ENCODE data around the gene CEBPB.
"Not testable (repeated sequence)": the region's sequence is repeated elsewhere in the genome, so short reads cannot be mapped to it uniquely, and the experiment has no call there.

The CEBPB gene

DNA sequence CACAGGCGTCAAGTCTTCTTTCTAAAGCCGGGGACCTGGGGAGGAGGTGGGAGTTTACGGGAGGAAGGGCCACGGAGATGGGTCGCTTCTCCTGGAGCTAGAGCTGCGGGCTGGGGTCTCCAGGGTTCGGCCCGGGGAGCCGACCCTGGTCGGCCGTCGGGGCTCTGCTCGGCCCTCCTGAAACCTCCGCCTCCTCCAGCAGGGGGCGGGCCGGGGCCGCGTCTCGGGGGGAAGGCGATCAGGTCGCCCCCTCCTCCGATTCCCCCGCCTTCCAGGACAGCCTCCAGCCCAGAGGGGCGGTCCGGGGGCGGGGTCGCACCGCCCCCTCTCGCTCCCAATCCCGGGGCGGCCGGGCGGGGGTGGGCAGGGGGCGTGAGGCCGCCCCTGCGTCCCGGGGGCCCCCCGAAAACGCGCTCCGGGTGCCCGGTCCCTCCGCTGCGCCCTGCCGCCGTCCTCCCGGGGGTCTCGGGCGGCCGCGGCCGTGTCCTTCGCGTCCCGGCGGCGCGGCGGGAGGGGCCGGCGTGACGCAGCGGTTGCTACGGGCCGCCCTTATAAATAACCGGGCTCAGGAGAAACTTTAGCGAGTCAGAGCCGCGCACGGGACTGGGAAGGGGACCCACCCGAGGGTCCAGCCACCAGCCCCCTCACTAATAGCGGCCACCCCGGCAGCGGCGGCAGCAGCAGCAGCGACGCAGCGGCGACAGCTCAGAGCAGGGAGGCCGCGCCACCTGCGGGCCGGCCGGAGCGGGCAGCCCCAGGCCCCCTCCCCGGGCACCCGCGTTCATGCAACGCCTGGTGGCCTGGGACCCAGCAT lies at the start of gene CEBPB:
Gene CEBPB, plus strand, starts transcription at position 580 of the 814 bp plus-strand sequence. Its CDS starts 204 bp downstream, at position 784.
- peak; percentile 78 to 85 for DNase-seq (ENCODE audit: low read depth in 2 of 2)

DNA sequence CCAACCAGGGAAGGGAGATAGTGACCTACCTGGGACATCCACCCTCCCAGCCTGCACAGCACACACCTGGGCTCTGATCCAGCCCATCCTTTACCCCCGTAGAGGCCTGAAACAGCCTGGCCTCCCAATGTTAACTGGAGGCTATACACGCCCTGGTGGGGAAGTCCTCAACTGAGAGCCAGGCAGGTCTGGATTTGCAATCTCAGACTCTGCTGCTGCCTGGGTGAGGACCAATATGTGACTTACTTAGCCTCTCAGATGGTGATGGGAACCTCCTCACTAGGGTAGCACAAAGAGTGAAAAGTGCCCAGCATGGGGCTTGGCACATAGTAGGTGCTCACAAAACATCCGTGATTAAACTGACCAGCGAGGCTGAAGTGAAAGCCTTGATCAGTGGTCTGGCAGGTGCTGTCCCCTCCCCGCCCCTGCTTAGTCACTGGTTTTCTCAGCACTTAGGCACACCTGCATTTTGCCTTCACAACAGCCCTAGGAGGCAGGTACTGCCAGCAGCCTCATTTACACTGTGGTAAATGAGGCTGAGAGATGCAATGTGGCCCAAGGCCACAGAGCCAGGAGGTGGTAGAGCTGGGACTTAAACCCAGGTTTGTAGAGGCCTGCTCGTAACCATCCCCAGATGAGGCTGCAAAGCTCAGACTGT lies 49.5 kb upstream of the CEBPB start:
- no peak for DNase-seq (ENCODE audit: low read depth in 2 of 2)

DNA sequence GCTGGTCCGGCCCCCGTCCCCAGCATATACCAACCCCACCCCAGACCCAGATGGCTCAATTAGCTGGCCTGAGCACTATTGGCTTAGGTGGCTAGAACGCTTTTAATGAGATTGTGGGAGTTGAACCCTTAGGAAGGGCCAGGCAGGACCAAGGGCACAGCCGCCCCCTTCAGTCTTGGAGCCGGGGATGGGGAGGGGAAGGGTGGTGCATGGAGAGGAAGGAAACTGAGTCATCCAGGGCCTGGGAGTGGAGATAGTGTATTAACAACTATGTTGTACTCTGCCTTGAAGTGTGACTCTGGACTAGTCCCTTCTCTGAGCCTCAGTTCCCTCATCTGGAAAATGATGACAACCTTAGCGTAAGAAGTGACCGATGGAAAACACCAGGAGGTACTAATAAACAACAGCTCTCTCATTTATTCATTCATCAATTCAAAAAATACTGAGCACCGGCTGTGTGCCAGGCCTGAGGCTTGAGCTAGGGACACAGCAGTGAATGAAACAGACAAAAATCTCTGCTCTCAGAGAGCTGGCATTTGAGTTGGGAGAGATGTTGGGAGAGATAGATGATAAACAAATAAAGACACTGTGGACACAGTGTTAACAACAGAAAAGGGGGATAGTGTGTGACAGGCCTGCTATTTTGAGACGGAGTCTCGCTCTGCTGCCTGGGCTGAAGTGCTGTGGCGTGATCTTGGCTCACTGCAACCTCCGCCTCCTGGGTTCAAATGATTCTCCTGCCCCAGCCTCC lies 48.6 kb upstream of the CEBPB start:
- no peak for DNase-seq (ENCODE audit: low read depth in 2 of 2)

DNA sequence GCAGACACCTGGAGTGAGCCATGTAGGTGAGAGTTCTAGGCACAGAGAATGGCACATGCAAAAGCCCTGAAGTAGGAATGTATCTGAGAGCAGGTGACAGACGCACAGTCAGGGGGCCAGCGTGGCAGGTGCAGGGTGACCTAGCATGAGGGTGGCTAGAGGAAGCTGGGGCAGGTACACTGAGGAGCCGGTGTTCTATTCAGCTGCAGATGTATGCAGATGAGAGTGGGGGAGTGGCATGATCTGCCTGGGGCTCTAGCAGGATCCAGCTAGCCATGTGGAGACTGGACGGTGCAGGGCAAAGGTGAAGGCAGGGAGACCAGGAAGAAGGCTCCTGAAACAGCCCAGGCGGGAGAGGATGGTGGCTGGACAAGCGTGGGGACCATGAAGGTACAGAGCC lies 47.8 kb upstream of the CEBPB start:
- no peak for DNase-seq (ENCODE audit: low read depth in 2 of 2)

DNA sequence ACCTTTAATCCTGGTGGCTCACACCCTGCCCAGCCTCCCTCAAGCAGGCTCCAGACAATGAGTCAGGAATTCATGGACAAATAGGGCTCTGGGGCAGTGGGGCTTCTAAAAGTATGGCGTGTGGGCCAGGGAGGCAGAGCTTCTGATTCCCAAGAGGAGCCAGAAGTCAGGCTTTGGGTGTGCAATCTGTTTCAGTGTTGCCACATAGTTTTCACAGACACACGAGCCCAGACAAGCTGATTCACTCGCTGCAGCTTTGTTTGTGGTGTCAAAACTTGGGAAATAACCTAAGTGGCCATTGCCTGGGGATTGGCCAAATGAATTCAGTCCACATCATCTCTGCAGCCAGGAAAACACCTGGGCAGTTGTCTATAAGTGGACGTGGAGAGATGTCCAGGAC lies 46.3 kb upstream of the CEBPB start:
- DNase-seq (ENCODE audit: low read depth in 2 of 2), result no peak

DNA sequence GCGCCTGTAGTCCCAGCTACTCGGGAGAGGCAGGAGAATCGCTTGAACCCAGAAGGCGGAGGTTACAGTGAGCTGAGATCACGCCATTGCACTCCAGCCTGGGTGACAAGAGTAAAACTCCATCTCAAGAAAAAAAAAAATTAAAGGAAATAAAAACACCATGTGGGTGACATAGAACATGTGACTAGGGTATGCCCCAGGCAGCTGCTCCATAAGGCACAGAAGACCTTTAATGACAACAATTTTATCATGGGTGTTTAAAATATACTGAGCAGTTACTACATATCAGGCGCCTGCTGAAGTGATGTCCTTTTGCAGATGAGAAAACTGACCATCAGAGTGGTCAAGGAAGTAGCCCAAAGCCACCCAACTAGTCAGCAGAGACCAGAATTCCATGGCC lies 45.1 kb upstream of the CEBPB start:
- DNase-seq (ENCODE audit: low read depth in 2 of 2), result no peak

DNA sequence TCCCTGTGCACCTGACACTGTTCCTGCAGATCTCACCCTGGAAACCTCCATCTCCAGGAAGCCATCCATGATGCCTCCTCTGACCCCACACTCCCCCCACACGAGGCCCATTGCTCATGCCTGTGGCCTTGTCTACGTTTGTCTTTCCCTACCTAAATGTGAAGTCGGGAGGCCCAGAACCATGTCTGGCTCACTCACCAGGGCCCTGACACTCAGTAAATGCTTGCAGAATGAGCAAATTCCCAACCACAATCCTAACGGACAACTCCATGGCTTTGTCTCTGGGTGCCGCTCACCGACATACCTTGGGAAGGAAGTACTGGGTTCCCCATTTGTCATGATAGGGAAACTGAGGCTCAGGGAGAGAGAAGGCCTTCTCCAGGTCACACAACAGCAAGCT lies 44.4 kb upstream of the CEBPB start:
- DNase-seq (ENCODE audit: low read depth in 2 of 2), result no peak

DNA sequence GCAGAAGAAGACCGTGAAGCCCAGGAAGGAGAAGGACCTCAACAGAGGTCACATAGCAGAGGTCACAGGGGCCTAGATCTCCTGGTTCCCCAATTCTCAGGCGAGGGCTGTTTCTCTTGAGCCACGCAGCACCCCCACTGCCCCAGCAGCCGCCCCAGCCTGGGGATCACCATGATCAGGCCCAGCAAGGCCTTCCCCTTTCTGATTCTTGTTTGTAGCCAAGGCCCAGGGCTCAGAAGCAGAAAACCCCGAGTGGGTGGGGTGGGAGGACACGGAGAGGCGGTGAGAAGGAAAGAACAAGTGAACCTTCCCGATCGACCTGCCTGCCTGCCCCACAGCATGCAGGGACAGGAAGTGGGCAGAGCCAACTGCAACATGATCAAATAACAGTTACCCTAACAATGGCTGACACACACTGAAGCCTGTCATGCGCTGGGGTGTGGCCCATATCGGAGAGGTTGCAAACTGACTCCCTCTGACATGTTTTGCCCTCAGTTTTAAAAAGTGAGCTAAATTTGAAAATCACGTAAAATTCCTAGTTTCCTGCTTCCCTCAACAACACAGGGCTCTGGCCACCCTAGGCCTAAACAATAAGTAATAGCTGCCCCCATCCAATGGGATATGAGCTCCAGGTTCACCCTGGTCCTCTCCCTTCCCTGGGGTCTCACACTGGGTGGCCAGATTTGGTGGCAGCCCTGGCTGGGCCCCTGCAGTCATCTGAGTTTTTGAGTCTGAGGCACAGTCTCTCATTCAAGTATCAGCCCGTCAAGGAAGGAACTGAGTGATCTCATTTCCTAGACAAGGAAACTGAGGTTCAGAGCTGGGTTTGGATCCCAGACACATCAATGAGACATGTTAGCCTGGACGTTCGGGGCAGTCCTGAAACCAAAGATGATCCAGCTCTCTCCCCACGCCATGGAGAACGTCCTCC lies 43.6 kb upstream of the CEBPB start:
- peak; percentile 44 to 54 for DNase-seq (ENCODE audit: low read depth in 2 of 2)

DNA sequence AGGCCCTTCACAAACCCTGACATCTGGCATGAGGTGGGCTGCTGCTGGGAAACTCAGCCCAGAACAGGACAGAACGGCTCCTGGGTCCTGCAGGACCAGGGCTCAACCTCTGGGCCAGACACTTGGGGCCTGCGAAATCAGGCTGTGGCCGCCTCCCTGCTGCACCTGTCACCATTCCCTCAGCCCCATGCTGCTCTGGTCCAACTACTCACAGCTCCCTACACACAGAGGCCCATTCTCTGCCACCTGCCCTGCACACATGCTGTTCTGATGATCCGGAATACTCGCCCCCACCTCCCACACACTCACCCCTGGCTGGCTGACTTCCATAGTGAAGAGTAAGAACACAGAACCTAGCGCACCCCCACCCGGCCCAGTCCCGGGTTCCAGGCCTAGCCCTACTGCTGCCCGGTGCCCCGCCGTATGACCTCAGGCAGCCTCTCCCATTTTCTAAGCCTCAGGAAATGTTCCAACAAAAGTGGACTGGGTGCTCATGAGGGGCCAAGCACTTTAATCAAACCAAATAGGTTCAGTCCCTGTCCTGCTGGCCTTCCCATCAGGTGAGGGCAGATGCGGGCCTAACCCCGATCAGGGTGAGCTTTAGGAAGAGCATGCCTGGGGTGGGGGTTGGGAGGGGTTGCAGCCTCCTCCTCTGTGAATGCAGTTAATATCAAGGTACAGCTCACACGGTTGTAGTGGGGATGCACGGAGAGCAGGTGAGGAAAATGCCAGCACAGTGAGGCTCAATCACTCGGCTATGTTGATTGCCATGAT lies 41.0 kb upstream of the CEBPB start:
- DNase-seq (ENCODE audit: low read depth in 2 of 2), result no peak

DNA sequence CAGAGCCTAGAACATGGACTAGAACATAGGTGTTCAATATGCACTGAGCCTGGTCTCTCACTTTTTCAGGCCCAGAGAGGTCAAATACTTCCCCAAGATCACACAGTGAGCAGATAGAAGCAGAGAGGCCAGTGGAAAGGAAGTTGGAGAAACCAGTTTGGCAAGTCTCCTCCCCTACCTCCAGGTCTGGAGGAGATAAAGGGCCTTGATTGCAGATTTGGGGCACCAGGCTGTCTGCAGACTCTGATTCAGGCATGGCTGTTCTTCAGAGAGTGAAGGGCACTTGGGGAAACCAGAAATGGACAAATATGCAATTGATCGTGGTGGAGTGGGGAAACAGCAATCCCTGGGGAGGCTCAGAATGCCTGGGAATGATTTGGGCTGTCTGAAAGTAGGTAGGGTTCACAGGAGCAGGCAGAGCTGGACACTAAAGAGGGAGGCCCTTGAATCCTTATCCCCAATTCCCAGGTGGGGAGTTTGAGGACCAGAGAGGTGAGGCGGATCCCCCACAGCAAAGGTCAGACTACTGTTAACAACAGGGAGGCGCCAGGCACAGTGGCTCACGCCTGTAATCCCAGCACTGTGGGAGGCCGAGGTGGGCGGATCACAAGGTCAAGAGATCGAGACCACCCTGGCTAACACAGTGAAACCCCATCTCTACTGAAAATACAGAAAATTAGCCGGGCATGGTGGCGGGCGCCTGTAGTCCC lies 39.4 kb upstream of the CEBPB start:
- no peak for DNase-seq (ENCODE audit: low read depth in 2 of 2)

DNA sequence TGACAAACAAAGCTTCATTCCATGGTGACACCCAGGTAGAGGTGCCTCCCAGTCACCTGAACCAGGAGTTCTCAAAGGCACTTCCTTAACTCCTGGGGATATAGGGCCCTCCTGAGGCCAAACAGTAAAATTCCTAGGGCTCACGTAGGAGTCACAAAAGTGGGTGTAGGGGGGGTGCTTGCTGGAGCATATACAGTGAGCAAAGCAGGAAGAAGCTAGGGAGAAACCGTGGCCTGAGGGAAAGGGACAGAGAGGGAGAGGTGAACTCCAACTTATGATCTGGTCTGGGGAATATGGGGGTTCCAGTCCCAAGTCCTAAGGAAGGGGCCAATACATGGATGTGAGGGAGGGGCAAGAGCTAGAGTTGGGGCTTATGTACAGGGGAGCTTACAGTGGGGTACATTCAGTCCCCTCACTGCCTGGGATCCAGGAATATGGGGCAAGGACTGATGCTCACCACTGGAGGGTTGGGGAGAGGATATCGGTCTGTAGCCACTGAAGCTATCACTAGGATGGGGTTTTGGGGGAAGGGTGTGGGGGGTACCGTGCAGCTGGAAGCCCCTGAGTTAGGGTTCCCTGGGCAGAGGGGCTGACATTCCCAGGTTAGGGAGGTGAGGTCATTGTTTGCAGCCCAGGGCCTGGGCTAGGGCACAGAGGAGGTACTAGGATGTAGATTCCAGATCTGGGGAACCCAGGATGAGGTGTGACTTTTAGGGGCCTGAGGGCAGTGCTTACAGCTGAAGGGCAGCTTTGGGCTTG lies 38.1 kb upstream of the CEBPB start:
- no peak for DNase-seq (ENCODE audit: low read depth in 2 of 2)

DNA sequence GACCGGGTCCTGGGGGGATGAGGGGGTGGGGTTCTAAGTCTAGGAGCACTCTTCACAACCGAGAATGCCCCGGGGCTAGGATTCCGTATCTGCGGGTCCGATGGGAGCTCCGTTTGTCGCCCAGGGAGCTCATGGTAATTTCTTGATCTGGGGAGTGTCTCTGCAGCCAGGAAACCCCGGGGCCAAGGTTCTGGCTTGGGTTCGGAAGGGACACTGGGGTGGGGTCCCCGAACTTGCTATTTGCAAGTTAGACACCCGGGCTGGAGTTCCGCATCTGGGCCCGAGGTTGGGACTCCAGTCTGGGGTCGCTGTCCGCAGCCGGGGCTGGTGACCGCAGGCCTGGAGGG lies 37.5 kb upstream of the CEBPB start:
- peak in 1 of 2 donors; percentile 7 for DNase-seq (ENCODE audit: low read depth in 2 of 2)

DNA sequence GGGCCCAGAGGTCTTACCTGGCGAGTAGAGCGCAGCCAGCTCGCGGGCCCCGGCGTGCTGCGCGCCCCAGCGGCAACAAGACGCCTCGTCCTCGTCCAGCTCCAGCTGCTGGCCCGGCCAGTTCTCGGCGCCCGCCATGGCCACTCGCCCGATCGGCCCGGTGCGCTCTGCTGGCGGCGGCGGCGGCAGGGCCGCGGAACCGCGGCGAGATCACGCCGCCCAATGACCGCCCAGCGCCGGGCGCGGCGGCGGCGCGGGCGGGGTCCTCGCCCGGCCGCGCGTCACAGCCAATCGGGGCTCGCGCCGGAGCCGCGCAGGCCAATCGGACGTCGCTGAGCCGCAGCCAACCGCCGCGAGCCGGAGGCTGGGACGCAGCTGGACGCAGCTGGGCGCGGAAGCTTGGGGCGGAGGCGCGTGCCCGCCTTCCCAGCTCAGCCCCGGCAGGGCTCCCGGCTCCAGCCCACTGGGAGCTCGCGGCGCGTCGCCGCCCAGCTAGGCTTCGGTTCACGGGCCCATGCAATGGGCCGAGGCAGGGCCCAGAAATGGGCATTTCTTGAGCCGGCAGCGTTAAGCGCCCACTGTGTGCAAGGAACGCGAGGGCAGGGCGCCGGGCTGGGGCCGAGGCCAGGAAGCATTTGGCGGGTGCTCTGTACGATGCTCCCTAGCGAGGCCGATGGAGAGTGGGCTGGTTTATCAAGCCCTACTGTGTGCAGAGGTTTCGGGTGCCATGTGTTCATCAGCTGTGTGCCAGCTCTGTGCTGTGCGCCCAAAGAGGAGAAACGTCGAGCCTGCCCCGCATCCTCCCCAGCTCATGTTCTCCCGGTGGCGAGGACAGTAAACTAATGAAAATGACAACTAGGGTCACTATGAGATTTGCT lies 36.9 kb upstream of the CEBPB start, which contains the start of gene PEDS1:
Gene PEDS1, minus strand, starts transcription at position 224 of the 878 bp plus-strand sequence. Its CDS starts 86 bp downstream, at position 138.
- DNase-seq (ENCODE audit: low read depth in 2 of 2), result peak; percentile 76 to 79

DNA sequence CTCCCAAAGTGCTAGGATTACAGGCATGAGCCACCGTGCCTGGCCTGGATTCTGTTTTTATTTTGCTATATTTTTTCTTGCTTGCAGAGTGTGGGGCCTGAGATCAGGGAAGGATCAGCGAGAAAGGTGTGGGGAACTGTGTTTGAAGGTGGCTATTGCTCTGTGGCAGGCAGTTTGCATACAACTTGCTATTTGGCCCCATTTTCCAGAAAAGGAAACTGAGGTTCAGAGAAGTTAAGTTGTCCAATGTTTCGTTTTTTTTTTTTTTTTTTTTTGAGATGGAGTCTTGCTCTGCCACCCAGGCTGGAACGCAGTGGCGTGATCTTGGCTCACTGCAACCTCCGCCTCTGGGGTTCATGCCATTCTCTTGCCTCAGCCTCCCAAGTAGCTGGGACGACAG lies 29.1 kb upstream of the CEBPB start:
- DNase-seq (ENCODE audit: low read depth in 2 of 2), result not testable (repeated sequence)

DNA sequence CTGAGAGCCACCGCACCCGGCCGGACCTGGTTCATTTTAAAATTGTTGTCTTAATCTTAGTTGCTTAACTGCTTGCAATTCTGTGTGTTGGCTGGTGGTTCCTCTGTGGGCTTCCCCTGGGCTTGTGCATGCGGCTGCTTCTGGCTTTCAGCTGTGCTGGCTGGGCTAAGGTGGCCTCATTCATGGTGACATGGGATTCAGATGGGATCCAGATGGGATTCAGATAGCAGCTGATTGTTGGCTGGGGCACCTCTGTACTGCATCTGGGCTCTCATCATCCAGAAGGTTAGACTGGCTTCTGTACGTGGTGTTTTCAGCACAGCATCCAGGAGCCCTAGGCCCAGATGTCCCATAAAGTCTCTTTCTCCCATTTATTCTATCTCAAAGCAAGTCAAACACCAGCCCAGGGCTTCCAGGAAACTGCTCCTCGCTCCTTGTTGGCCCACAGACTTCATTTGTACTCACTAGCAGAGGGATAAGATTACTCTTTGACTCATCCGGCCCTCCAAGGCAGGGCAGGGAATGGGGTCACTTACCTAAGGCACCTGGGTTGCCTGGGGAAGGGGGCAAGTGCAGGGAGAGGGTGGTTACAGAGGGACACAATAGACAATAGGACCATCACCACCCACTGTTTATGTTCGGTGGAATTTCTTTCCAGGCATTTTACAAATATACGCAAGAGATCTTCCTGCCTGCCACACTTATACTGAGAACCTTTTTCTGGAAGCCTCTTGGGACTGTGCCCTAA lies 26.9 kb upstream of the CEBPB start:
- DNase-seq (ENCODE audit: low read depth in 2 of 2), result no peak

DNA sequence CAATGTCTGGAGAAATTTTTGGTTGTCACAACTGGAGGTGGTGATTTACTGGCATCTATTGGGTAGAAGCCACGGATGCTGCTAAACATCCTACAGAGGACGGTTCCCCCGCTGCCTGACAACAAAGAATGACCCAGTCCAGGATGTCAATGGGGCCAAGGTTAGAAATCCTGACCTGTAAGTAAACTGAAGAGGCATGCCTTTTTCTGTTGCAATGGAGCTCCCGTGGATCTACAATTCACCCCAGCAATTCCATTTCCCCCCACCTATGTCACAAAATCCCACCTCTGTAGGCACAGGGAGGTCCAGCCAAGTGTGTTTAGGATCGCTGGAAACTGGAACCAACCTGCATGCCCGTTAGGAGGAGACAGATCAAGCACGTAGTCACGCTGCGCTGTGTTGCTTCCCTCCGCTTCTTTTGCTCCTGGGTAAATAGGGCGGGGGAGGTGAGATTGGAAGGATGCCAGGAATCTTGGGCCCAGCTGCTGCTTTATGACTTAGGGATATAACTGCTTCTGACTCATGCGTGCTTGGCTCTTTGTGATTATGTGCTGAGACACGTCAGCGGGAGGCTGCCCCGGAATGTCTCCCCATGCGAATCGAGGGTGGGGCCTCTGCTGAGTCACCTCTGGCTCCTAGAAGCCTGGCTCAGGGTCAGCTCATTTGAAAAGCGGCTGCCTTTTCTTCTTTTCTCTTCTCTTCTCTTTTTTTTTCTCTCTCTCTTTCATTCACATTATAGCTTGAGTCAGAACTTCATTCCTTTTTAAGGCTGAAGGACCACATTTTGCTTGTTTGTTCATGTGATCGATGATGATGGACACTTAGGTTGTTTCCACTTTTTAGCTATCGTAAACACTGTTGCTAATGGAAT lies 24.7 kb upstream of the CEBPB start:
- DNase-seq (ENCODE audit: low read depth in 2 of 2), result peak; percentile 63 to 82
